Progenitor cell of endocrine pancreas (in vitro differentiated cells): ENCODE results near the gene CCS. TPM values are rescaled to one million over a fixed set of nuclear protein-coding genes. Genes with fewer than 3 reads are reported as not detected.

Experiments
- DNase-seq: peaks from one replicate; pipeline ENCODE4 v3.0.0; 2021; ENCODE audit warnings: low spot score; ENCODE audit not compliant: unreplicated experiment
- H3K27ac Mint-ChIP-seq: 2 replicates; pipeline ENCODE4 v1.8.0; 2021; ENCODE audit warnings: mild to moderate bottlenecking, moderate library complexity, mixed read lengths
- H3K27me3 Mint-ChIP-seq: 2 replicates; pipeline ENCODE4 v1.8.0; 2021; ENCODE audit warnings: mixed read lengths
- H3K36me3 Mint-ChIP-seq: 2 replicates; pipeline ENCODE4 v1.8.0; 2022; ENCODE audit warnings: mixed read lengths; ENCODE audit not compliant: insufficient read depth
- H3K4me1 Mint-ChIP-seq: 2 replicates; pipeline ENCODE4 v1.8.0; 2021; ENCODE audit warnings: low read depth, mixed read lengths
- H3K4me3 Mint-ChIP-seq: 2 replicates; pipeline ENCODE4 v1.8.0; 2021; ENCODE audit warnings: low read depth, mild to moderate bottlenecking, moderate library complexity, mixed read lengths
- H3K9me3 Mint-ChIP-seq: 2 replicates; pipeline ENCODE4 v1.8.0; 2021; ENCODE audit warnings: low read depth, mixed read lengths
- CTCF ChIP-seq: fragments of 200-600 bp; sonication (generic); IDR thresholded peaks from one replicate; pipeline ENCODE4 v1.5.0; 2021; ENCODE audit warnings: antibody characterized with exemption, mild to moderate bottlenecking; ENCODE audit not compliant: unreplicated experiment
- total RNA-seq: library from RNA; stranded (reverse); gene quantifications from 2 replicates; pipeline ENCODE4 v1.2.1, GENCODE V29; 2021

The CCS gene
- total RNA-seq, 1 donor from 2014 or later = 49.7 TPM

GRCh38 chr11:66589996-66590675 lies 2.8 kb upstream of the CCS start:
- H3K4me1 Mint-ChIP-seq = peaks cover 6% of the 10 kb centered on the region
- no peak for TF ChIP-seq CTCF
- H3K4me3 Mint-ChIP-seq = peak overlapping the region; percentile 26
- no peak overlapping the region for H3K27ac Mint-ChIP-seq
- H3K36me3 Mint-ChIP-seq = peaks cover 8% of the 10 kb centered on the region
- peaks cover 17% of the 10 kb centered on the region for H3K9me3 Mint-ChIP-seq
- H3K27me3 Mint-ChIP-seq = no peaks in the 10 kb centered on the region
- DNase-seq = no peak

DNA sequence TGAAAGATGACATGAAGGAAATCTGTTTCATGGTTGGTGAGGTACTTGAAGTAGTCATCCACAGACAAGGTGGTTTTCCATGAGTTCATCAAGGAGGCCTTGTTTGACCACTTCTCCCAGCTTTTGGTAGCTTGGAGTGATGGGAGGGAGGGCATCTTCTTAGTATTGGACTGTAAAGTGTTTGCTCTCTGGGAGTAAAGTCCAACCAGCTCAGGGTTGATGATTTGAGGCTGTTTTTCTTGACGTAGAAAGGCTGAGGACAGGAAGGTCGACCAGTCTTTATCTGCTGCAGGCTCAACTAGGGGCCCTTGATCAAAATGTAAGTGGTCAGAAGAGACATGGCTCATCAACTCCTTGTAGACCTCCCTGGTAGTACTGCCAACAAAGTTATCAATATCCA lies 1.8 kb upstream of the CCS start:
- no peak overlapping the region for H3K27ac Mint-ChIP-seq
- DNase-seq = no peak
- no peak for TF ChIP-seq CTCF
- peaks cover 8% of the 10 kb centered on the region for H3K36me3 Mint-ChIP-seq
- no peak overlapping the region for H3K4me3 Mint-ChIP-seq
- peaks cover 17% of the 10 kb centered on the region for H3K9me3 Mint-ChIP-seq
- peaks cover 7% of the 10 kb centered on the region for H3K4me1 Mint-ChIP-seq
- no peaks in the 10 kb centered on the region for H3K27me3 Mint-ChIP-seq

DNA sequence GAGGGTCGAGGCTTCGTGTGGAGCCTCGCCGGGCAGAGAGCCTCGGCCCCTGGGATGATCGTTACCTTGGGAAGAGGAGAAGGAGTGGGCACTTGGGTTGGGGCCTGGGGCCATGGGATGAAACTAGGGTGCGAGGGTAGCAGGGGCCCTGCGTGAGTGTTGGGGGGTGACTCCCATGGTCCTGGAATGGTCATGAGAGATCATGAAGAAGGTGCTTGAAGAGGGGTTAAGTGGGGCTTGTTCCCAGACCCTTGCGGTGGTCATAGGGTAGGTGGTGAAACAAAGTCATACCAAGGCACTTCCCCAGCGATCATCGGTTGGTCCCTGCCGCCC lies 284 bp downstream of the CCS start:
- Mint-ChIP-seq H3K27ac (peak overlapping the region; percentile 87), H3K4me1 (peaks cover 7% of the 10 kb centered on the region), H3K36me3 (peaks cover 8% of the 10 kb centered on the region), H3K27me3 (no peaks in the 10 kb centered on the region), H3K4me3 (peak overlapping the region; percentile 98), H3K9me3 (peaks cover 15% of the 10 kb centered on the region)
- DNase-seq = no peak
- no peak for TF ChIP-seq CTCF

DNA sequence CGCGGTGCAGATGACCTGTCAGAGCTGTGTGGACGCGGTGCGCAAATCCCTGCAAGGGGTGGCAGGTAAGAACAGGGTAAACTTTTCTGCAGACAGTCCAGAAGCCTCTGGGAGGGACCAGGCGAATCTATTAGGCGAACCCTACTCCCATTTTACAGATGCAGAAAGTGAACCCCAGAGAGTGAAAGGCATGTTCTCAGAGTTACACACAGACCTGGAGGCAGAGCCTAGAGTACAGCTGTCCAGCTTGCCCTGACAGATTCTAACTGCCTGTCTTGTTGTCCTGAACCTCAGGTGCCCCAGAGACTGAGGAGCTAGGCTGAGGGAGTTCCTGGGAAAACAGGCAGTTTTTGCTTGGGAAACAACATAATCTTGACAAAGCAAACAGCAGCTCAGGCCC lies 665 bp downstream of the CCS start:
- no peak for TF ChIP-seq CTCF
- H3K27ac Mint-ChIP-seq = peak overlapping the region; percentile 87
- peaks cover 7% of the 10 kb centered on the region for H3K4me1 Mint-ChIP-seq
- no peaks in the 10 kb centered on the region for H3K27me3 Mint-ChIP-seq
- peak overlapping the region; percentile 98 for H3K4me3 Mint-ChIP-seq
- no peak for DNase-seq
- H3K9me3 Mint-ChIP-seq = peaks cover 15% of the 10 kb centered on the region
- H3K36me3 Mint-ChIP-seq = peaks cover 8% of the 10 kb centered on the region

DNA sequence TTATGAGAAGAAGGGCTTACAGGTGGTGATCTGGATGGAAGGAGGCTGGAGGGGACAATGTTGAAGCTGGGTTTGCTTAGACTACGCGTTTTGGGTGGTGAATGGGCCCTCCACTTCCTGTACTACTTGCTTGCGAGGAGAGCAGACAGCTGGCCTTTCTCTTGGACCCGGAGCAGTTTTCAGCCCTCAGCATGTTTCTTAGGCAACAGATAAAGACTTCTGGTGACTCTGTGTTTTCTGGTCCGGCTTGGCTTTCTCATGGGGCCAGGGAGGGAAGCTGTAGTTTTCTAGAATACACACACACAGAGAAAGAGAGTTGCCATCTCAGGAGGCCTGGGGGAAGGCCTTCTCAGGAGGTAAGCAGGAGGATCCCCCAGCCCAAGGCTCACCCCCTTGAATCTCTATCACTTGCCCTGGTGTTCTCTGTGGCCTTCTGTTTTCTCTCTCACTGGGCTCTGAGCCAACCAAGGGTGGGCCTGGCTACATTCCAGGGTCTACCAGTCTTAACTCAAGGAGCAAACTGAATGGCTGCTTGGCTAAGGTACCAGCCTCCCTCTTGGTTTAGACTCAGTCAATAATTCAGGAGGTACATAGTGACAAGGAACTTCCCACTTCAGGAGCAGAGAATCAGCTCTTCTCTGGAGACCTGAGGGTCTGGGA lies 2.4 kb downstream of the CCS start:
- Mint-ChIP-seq H3K9me3 (peaks cover 10% of the 10 kb centered on the region), H3K27ac (no peak overlapping the region), H3K4me3 (peak overlapping the region; percentile 19), H3K4me1 (peaks cover 8% of the 10 kb centered on the region), H3K36me3 (peaks cover 8% of the 10 kb centered on the region), H3K27me3 (no peaks in the 10 kb centered on the region)
- no peak for TF ChIP-seq CTCF
- DNase-seq = no peak
